OCI-LY1 (cell line): ENCODE data around the gene CYP4F12.

ENCODE experiments used
- CTCF ChIP-seq: fragments of 200-600 bp; sonication (generic), shearing (Covaris generic); IDR thresholded peaks from 2 replicates; pipeline ENCODE4 v1.5.1; 2017; ENCODE audit warnings: mild to moderate bottlenecking, antibody characterized with exemption, low read length, moderate library complexity, mixed read lengths
- EZH2 ChIP-seq: fragments of 200-600 bp; sonication (generic), shearing (Covaris generic); IDR thresholded peaks from 2 replicates; pipeline ENCODE4 v1.8.0; 2017; ENCODE audit warnings: borderline replicate concordance, mixed run types, mild to moderate bottlenecking, antibody characterized with exemption, low read length, moderate library complexity, mixed read lengths

GRCh38 chr19:15663247-15663646, 9.6 kb upstream of the CYP4F12 start:
- TF ChIP-seq CTCF, result no peak
- no peak for TF ChIP-seq EZH2
